ENCODE data around the gene AWAT1. TPM values are rescaled to one million over a fixed set of nuclear protein-coding genes. Genes with fewer than 3 reads are reported as not detected.
"Not testable (repeated sequence)": the region's sequence is repeated elsewhere in the genome, so short reads cannot be mapped to it uniquely, and the experiment has no call there.

AWAT1 gene
- polyA plus RNA-seq, 6 donors from 2014 or later, result not detected

DNA sequence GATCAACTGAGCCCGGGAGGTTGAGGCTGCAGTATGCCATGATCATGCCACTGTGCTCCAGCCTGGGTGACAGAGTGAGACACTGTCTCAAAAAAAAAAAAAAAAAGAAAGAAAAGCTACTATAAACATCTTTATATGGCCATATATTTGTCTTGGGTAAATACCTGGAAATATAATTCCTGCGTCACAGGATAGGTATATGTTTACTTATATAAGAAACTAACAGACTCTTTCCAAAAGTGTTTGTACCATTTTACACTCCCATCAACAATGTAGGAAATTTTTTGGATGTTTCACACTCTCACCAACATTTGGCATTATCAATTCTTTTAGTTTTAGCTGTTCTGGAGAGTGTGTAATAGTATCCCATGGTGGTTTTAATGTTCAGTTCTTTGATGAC is 12.8 kb downstream of the AWAT1 start:
- no peak overlapping the region for H3K27ac Mint-ChIP-seq
- no peaks in the 10 kb centered on the region for H3K4me1 Mint-ChIP-seq
- no peaks in the 10 kb centered on the region for H3K36me3 Mint-ChIP-seq
- H3K9me3 Mint-ChIP-seq, result no peaks in the 10 kb centered on the region
- H3K4me3 Mint-ChIP-seq, result no peak overlapping the region
- H3K27me3 Mint-ChIP-seq, result no peaks in the 10 kb centered on the region
- DNase-seq, result no peak
- ATAC-seq (ENCODE audit: low read depth in 2 of 2), result no peak

DNA sequence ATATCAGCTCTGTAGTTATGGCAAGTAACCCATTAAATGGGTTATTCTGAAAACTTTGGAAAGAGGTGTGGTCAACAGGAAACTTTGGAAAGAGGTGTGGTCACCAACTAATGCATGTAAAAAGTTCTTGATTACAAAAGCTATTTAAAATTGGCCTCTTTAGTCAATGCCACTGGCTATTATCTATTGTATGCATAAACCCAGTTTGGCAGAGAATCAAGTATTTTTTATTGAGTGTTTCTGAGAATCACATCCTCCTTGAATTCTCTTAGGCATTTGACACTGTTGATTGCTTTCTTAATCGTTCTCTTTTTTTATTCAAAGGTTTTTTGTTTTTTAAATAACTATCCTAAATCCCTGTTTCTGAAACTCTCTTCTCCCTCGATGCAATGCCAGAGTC is 18.0 kb downstream of the AWAT1 start:
- H3K27me3 Mint-ChIP-seq, result no peaks in the 10 kb centered on the region
- H3K36me3 Mint-ChIP-seq, result peaks cover 0 to 4% of the 10 kb centered on the region in 2 donors
- no peak overlapping the region for H3K4me3 Mint-ChIP-seq
- DNase-seq (no peak), ATAC-seq (ENCODE audit: low read depth in 2 of 2) (no peak)
- no peaks in the 10 kb centered on the region for H3K9me3 Mint-ChIP-seq
- no peaks in the 10 kb centered on the region for H3K4me1 Mint-ChIP-seq
- no peak overlapping the region for H3K27ac Mint-ChIP-seq

DNA sequence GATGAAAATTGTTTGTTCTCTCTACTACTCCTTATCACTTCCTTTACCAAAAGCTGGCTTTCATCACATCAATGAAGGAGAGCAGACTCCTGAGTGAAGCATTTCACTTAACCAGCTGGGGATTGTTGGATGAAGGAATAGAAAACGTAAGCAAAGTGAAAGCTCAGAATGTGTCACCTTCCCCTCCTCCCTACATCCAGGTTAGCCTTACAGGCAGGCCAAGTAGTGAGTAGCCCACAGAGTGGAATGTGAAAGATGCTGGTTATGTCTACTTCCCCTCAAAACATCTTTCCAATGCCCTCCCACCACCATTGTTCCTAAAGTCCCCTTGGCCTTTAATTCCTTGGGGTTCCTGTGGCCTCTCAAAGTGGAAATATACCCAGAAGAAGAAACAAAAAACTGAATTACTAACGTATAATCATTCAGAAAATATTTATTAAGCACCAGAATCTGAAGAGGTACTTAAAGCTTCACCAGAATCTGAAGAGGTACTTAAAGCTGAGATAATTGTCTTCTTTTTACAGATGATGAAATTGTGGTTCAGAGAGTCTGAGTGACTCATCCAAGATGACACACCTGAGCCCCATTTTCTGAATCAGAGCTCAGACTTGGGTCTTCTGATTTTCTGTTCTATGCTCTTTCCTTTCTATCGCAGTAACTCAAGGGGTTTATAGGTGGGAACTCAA is 19.1 kb downstream of the AWAT1 start:
- ATAC-seq (ENCODE audit: low read depth in 2 of 2) (no peak), DNase-seq (no peak)
- no peak overlapping the region for H3K27ac Mint-ChIP-seq
- H3K36me3 Mint-ChIP-seq, result peaks cover 0 to 4% of the 10 kb centered on the region in 2 donors
- no peak overlapping the region for H3K4me3 Mint-ChIP-seq
- H3K4me1 Mint-ChIP-seq, result no peaks in the 10 kb centered on the region
- H3K27me3 Mint-ChIP-seq, result no peaks in the 10 kb centered on the region
- no peaks in the 10 kb centered on the region for H3K9me3 Mint-ChIP-seq

DNA sequence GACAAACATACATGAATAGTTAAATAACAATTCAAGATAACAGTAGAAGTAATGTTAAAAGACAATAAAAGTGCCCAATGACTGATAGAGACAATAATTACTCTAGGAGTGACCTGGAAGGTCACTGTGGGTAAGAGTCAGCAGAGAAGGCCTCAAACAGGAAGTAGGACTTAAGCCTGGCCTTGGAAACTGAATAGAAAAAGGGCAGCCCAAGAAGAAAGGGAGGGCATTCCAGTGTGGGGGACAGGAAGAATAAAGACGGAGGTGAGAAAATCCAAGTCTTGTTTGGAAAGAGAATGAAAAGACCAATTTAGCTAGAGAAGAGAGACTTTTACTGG is 19.6 kb downstream of the AWAT1 start:
- Mint-ChIP-seq H3K27me3 (no peaks in the 10 kb centered on the region), H3K4me3 (no peak overlapping the region), H3K9me3 (no peaks in the 10 kb centered on the region), H3K36me3 (peaks cover 0 to 4% of the 10 kb centered on the region in 2 donors), H3K27ac (no peak overlapping the region), H3K4me1 (no peaks in the 10 kb centered on the region)
- no peak for DNase-seq
- ATAC-seq (ENCODE audit: low read depth in 2 of 2), result no peak

DNA sequence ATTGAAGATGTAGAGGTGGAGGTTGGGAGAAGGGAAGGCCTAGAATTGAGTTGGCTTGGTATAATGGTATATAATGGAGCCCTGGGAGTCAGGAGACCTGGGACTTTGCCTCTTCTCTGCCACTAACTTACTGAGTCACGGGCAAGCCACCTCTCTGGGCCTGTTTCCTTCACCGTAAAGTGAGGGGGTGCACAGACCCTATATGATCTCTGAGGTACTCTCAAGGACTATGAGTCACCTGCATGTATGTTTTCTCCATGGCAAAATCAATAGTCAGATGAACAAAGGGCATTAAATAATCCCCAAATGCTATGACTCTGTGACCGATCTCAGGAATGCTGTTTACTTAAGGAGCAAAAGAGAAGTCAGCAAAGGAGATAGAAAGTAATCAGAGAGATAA is 20.5 kb downstream of the AWAT1 start:
- Mint-ChIP-seq H3K4me1 (no peaks in the 10 kb centered on the region), H3K27ac (no peak overlapping the region)

DNA sequence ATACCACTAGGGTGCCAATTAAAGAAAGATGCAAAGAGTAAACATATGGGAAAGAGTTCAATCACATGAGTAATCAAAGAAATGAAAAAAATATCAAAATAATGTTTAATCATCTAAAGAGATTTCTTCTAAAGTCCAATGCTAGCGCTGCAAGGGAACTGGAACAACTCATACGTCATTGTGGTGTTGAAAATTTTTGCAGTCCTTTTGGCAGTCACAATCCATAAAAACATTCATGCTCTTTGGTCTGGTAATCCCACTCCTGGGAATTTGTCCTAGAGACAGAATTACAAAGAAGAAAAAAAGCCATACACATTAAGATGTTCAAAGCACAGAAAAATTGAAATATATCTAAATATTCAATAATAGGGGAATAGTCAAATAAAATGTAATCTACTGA is 21.0 kb downstream of the AWAT1 start:
- H3K9me3 Mint-ChIP-seq, result no peaks in the 10 kb centered on the region
- H3K27ac Mint-ChIP-seq, result no peak overlapping the region
- no peak overlapping the region for H3K4me3 Mint-ChIP-seq
- no peaks in the 10 kb centered on the region for H3K4me1 Mint-ChIP-seq
- ATAC-seq (ENCODE audit: low read depth in 2 of 2) (no peak), DNase-seq (no peak)
- no peaks in the 10 kb centered on the region for H3K27me3 Mint-ChIP-seq
- peaks cover 0 to 4% of the 10 kb centered on the region in 2 donors for H3K36me3 Mint-ChIP-seq

More for the DNA sequence above, 20.5 kb downstream of the AWAT1 start:
- H3K27me3 Mint-ChIP-seq, result no peaks in the 10 kb centered on the region
- no peaks in the 10 kb centered on the region for H3K9me3 Mint-ChIP-seq
- no peak overlapping the region for H3K4me3 Mint-ChIP-seq
- ATAC-seq (ENCODE audit: low read depth in 2 of 2) (no peak), DNase-seq (no peak)
- H3K36me3 Mint-ChIP-seq, result peaks cover 0 to 4% of the 10 kb centered on the region in 2 donors

DNA sequence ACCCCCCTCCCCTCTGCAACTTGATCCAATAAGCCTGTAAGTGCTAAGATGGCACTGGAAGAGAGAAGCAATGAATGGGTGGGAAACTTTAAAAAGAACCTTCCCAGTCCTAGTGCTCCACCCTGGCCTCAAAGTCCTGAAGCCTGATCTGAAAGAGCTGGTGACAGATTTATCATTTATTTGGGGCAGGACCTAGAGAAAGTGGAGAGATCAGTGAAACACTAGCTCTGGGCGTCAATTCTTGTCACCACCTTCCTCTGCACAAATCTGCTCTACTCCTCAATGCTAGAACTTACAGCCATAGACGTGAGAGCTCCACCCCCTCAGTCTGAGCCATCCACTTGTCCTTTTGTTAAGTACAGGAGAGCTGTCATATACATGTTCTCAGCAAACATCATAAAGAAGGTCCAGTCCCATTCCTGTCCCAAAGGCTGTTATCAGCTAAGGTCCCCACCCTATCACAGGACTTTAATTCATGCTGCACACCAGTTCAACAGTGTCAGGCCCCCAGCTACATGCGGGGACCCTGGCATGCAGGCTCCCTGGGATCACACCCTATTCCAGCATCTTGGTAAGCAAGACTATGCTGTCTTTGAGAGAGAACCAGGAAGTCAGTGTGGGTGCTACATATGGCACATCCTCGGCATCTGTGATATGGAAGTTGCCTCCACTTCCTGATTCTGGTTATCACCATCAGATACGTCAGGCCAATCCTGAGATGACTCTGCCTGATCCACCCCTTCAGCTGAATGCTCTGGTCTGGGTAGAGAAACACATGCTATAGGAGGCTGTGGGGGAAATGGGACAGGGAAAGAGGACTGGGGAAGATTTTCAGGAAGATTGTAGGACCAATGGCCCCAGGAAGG is 23.2 kb downstream of the AWAT1 start:
- ATAC-seq (ENCODE audit: low read depth in 2 of 2) (no peak), DNase-seq (no peak)
- Mint-ChIP-seq H3K4me1 (no peaks in the 10 kb centered on the region), H3K4me3 (no peak overlapping the region), H3K36me3 (peaks cover 0 to 4% of the 10 kb centered on the region in 2 donors), H3K9me3 (peaks cover 0 to 2% (median 0%) of the 10 kb centered on the region in 7 donors), H3K27me3 (no peaks in the 10 kb centered on the region), H3K27ac (peak overlapping the region in 1 of 6 donors; percentile 45)

DNA sequence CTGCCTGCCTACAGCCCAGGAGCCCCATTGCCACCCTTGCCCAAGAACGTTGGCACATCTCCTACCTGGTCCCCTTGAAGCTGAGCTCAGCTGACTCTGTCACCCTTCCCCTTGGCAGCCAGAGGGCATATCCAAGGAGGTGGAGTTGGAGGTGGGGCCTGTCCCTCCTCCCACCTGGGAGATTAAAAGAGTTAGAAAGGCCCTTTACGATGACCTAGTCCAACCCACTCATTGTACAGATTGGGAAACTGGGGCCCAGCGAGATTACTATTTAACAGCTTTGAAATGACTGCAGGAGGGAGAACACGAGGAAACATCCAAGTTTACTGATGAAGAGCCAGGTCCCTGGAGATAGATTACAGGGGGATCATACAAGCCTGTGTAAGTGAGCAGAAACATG is 25.6 kb downstream of the AWAT1 start, which contains the start of gene P2RY4:
Gene P2RY4, minus strand, starts transcription at position 101 of the 400 bp plus-strand sequence. CDS start 580 bp downstream, outside the sequence.
- Mint-ChIP-seq H3K27me3 (peaks cover 0 to 14% (median 0%) of the 10 kb centered on the region in 3 donors), H3K4me1 (no peaks in the 10 kb centered on the region), H3K36me3 (no peaks in the 10 kb centered on the region), H3K27ac (no peak within 1 kb of the TSS), H3K4me3 (no peak within 1 kb of the TSS), H3K9me3 (peaks cover 0 to 2% (median 0%) of the 10 kb centered on the region in 7 donors)
- ATAC-seq (ENCODE audit: low read depth in 2 of 2) (no peak), DNase-seq (no peak)

DNA sequence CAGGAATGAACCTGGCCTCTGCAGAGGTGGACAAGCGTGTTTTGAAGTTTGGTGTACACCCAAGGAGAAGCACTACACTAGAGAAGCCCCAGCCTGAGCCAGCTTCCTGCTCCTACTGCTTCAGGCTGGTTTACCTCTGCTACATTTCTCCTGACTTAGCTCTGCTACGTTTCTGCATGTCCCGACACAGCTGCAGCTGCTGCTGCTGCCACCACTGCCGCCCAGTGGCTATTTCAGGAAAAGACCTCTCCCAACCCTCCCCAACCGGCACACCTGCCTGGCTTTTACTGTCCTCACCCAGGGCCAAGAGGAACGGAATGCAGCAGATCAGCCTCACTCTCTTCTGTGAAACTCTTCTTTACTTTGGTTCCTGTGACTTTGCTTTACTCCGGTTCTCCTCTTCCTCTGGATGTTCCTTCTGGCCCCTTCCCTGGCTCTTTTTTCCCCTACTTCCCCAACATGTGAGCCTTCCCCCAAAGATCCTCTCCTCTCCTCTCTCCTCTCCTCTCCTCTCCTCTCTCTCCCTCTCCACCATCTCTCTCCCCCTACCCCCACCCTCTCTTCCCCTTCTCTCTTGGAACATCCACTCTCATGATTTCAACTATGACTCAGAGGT is 28.6 kb downstream of the AWAT1 start:
- DNase-seq, result no peak
- no peak for ATAC-seq (ENCODE audit: low read depth in 2 of 2)
- Mint-ChIP-seq H3K4me1 (no peaks in the 10 kb centered on the region), H3K36me3 (no peaks in the 10 kb centered on the region), H3K4me3 (no peak overlapping the region), H3K27ac (no peak overlapping the region), H3K9me3 (peaks cover 0 to 2% (median 0%) of the 10 kb centered on the region in 7 donors), H3K27me3 (peaks cover 0 to 21% (median 0%) of the 10 kb centered on the region in 3 donors)

DNA sequence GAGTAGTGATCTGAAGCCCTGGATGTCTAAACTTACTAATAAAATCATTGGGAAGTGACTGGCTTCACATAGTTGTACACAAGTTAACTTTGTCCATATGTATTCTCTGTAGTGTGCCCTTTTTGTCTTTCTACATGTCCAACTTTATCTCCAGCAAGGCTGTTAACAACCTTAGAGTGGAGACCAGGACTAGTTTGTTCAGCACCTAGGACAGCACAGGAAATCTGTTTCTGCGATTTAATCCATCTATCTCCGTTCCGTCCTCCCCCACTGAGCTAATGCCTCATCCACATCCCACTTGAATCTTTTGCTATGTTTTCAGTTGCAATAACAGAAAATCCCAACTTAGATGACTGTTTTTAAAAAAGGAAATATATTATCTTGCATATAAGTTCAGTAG is 30.3 kb downstream of the AWAT1 start:
- Mint-ChIP-seq H3K4me1 (no peaks in the 10 kb centered on the region), H3K27me3 (peaks cover 0 to 21% (median 0%) of the 10 kb centered on the region in 3 donors), H3K4me3 (no peak overlapping the region), H3K9me3 (peaks cover 0 to 2% (median 0%) of the 10 kb centered on the region in 7 donors), H3K36me3 (no peaks in the 10 kb centered on the region), H3K27ac (no peak overlapping the region)
- no peak for ATAC-seq (ENCODE audit: low read depth in 2 of 2)
- DNase-seq, result no peak

DNA sequence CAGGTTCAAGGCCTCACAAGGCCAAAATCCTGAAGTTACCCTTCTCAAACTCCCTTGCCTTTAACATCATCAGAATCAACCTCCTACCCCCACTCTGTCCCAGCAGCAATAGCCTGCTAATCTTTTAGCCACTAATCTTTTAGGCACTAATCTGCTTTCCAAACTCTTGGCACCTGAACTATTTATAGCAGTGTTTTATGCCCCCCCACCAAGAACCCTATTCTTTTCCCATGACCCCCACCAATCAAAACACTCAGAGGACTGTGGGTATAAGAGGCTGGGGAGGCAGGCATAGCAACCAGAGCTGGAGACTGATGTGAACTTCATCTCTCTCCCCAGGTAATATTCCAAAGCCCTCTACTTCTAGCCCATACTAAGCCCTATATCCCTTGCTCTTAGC is 33.6 kb downstream of the AWAT1 start, which contains the start of gene ARR3:
Gene ARR3, plus strand, starts transcription at position 301 of the 400 bp plus-strand sequence. CDS start 1,052 bp downstream, outside the sequence.
- Mint-ChIP-seq H3K27me3 (peaks cover 0 to 21% (median 0%) of the 10 kb centered on the region in 3 donors), H3K4me1 (no peaks in the 10 kb centered on the region), H3K27ac (peak within 1 kb of the TSS in 1 of 6 donors; percentile 56), H3K36me3 (no peaks in the 10 kb centered on the region), H3K4me3 (no peak within 1 kb of the TSS), H3K9me3 (no peaks in the 10 kb centered on the region)
- DNase-seq (no peak), ATAC-seq (ENCODE audit: low read depth in 2 of 2) (no peak)

DNA sequence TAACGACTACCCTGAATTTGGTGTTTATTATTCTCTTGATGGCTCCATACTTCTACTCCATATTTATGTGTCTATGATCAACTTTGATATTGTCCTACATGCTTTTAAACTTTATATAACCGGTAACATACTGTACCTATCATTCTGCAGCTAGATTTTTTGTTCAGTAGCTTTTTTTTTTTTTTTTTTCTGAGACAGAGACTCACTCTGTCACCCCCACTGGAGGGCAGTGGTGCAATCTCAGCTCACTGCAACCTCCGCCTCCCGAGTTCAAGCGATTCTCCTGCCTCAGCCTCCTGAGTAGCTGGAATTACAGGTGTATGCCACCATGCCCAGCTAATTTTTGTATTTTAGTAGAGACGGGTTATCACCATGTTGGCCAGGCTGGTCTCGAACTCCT is 39.6 kb downstream of the AWAT1 start:
- not testable (repeated sequence) for H3K4me3 Mint-ChIP-seq, H3K4me1 Mint-ChIP-seq, DNase-seq

DNA sequence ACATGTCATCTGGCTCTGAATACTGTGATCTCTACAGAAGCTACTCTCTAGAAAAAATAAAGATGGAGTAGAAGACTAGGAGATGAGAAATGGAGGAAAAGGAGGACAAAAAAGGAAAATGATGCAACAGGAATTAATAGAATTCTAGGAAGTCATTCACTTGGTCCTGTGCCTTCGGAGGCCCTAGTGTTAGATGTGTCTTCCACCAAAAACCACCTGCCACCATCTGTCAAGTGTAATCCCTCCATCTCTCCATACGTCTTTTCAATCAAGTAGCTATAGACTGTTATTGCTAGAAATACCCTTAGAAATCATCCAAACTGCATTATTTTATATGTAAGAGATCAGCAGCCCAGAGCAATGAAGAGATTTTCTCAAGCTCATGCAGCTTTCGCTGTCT is 44.6 kb downstream of the AWAT1 start:
- H3K4me3 Mint-ChIP-seq, result no peak overlapping the region
- no peaks in the 10 kb centered on the region for H3K4me1 Mint-ChIP-seq
- DNase-seq (no peak), ATAC-seq (ENCODE audit: low read depth in 2 of 2) (no peak)
- no peak overlapping the region for H3K27ac Mint-ChIP-seq
- H3K36me3 Mint-ChIP-seq, result no peaks in the 10 kb centered on the region
- peaks cover 0 to 3% (median 0%) of the 10 kb centered on the region in 7 donors for H3K9me3 Mint-ChIP-seq
- H3K27me3 Mint-ChIP-seq, result no peaks in the 10 kb centered on the region

More for the DNA sequence above, 39.6 kb downstream of the AWAT1 start:
- H3K27me3 Mint-ChIP-seq; ATAC-seq (ENCODE audit: low read depth in 2 of 2); H3K36me3 Mint-ChIP-seq; H3K9me3 Mint-ChIP-seq; H3K27ac Mint-ChIP-seq: not testable (repeated sequence)
